Astrocyte (in vitro differentiated cells and primary cell): ENCODE measurements around the gene USP40.

ENCODE experiments used
- CTCF ChIP-seq: IDR thresholded peaks from 2 replicates; pipeline ENCODE4 v1.5.1; 2011; ENCODE audit warnings: low read depth, mild to moderate bottlenecking, inconsistent platforms, low read length, moderate library complexity; ENCODE audit not compliant: insufficient read depth
- EZH2 ChIP-seq: IDR thresholded peaks from 2 replicates; pipeline ENCODE4 v1.6.1; 2012; ENCODE audit warnings: mild to moderate bottlenecking, low read length, inconsistent platforms; ENCODE audit not compliant: insufficient read depth

- no peak for TF ChIP-seq EZH2
- TF ChIP-seq CTCF, result no peak
These were observed 120.5 kb downstream of the USP40 start for GRCh38 chr2:233446121-233446520.
